H1 (cell line): ENCODE measurements around the gene WRAP73. TPM values are rescaled to one million over a fixed set of nuclear protein-coding genes. Genes with fewer than 3 reads are reported as not detected.

ENCODE experiments used
- CTCF ChIA-PET: fragments of 300-600 bp; sonication (Branson Sonifier 250); formaldehyde crosslinking; loops from one replicate; lab custom pipeline; 2021; ENCODE audit not compliant: partially characterized antibody; lab: Charles Lee
- POLR2A ChIA-PET: fragments of 300-600 bp; sonication (Branson Sonifier 250); formaldehyde crosslinking; loops from one replicate; lab custom pipeline; 2021; ENCODE audit warnings: inconsistent platforms; ENCODE audit not compliant: partially characterized antibody; lab: Charles Lee
- DNase-seq, 2 experiments: peaks; one replicate each; pipeline versions ENCODE4 v3.0.0 to v3.0.0-alpha.2; 2010 to 2022; ENCODE audit warnings: low spot score in 2 of 2, low read depth in 1 of 2, mixed read lengths in 1 of 2
- FAIRE-seq: peaks from 2 replicates; lab custom pipeline; 2011; peaks lifted over from hg19 to GRCh38; lab: Jason Lieb, UNC
- H2AFZ ChIP-seq: 2 replicates; pipeline ENCODE4 v1.8.1; 2012; ENCODE audit warnings: low read length, inconsistent platforms
- H2AK5ac ChIP-seq: 2 replicates; pipeline ENCODE4 v1.6.1; 2013; ENCODE audit warnings: low read depth, low read length
- H2BK120ac ChIP-seq: replicated peaks from 2 replicates; pipeline ENCODE3; 2013; ENCODE audit warnings: low read depth, low read length, inconsistent platforms
- H2BK12ac ChIP-seq: 2 replicates; pipeline ENCODE4 v1.6.1; 2013; ENCODE audit warnings: low read depth, low read length
- H2BK15ac ChIP-seq: 2 replicates; pipeline ENCODE4 v1.6.1; 2013; ENCODE audit warnings: low read length
- H2BK20ac ChIP-seq: 2 replicates; pipeline ENCODE4 v1.6.1; 2013; ENCODE audit warnings: low read length
- H2BK5ac ChIP-seq: 2 replicates; pipeline ENCODE4 v1.6.1; 2013; ENCODE audit warnings: low read depth, low read length
- H3K14ac ChIP-seq: 2 replicates; pipeline ENCODE4 v1.6.1; 2013; ENCODE audit warnings: inconsistent platforms; ENCODE audit not compliant: insufficient read length
- H3K18ac ChIP-seq: 2 replicates; pipeline ENCODE4 v1.6.1; 2013; ENCODE audit warnings: low read length; ENCODE audit errors: extremely low read depth
- H3K23ac ChIP-seq: 2 replicates; pipeline ENCODE4 v1.6.1; 2013; ENCODE audit warnings: inconsistent platforms; ENCODE audit not compliant: insufficient read length
- H3K23me2 ChIP-seq: 2 replicates; pipeline ENCODE4 v1.6.1; 2013; ENCODE audit warnings: low read depth, low read length
- H3K27ac ChIP-seq: 2 replicates; pipeline ENCODE4 v1.6.1; 2011; ENCODE audit warnings: low read depth, low read length, inconsistent platforms
- H3K27me3 ChIP-seq, 4 experiments: replicated peaks in 1 of 4; 1 replicate in 1 of 4; 2 replicates in 3 of 4; pipeline versions ENCODE4 v1.6.1 to v1.8.1; 2011 to 2013; ENCODE audit warnings: low read length in 3 of 4, mild to moderate bottlenecking in 3 of 4, inconsistent platforms in 2 of 4, mixed read lengths in 2 of 4, moderate library complexity in 1 of 4; ENCODE audit not compliant: control insufficient read depth in 3 of 4, insufficient read depth in 3 of 4; ENCODE audit errors: extremely low read depth in 1 of 4
- H3K36me3 ChIP-seq, 4 experiments: 2 replicates each; pipeline versions ENCODE4 v1.6.1 to v1.8.1; 2011 to 2013; ENCODE audit warnings: mild to moderate bottlenecking in 4 of 4, low read length in 3 of 4, moderate library complexity in 2 of 4, control low read depth in 1 of 4, inconsistent platforms in 1 of 4; ENCODE audit not compliant: insufficient read depth in 4 of 4, control insufficient read depth in 2 of 4
- H3K4ac ChIP-seq: replicated peaks from 2 replicates; pipeline ENCODE3; 2013; ENCODE audit warnings: low read length, low read depth, mixed read lengths, inconsistent platforms; ENCODE audit not compliant: insufficient read length
- H3K4me1 ChIP-seq, 4 experiments: replicated peaks in 1 of 4; 1 replicate in 1 of 4; 2 replicates in 3 of 4; pipeline versions ENCODE4 v1.6.1 to v1.8.1; 2011 to 2013; ENCODE audit warnings: low read length in 3 of 4, inconsistent platforms in 2 of 4, mixed read lengths in 1 of 4; ENCODE audit not compliant: insufficient read depth in 4 of 4, control insufficient read depth in 3 of 4
- H3K4me2 ChIP-seq, 2 experiments: 2 replicates each; pipeline versions ENCODE4 v1.6.1 to v1.8.1; 2011 to 2013; ENCODE audit warnings: low read depth in 2 of 2, low read length in 2 of 2, control low read depth in 1 of 2, inconsistent platforms in 1 of 2, mild to moderate bottlenecking in 1 of 2; ENCODE audit not compliant: insufficient read depth in 1 of 2
- H3K4me3 ChIP-seq, 4 experiments: fragments of 200-600, 300-600 bp in 1 of 4; sonication (generic), shearing (Covaris generic), sonication (Bioruptor Twin) in 1 of 4; 2 replicates each; pipeline versions ENCODE4 v1.5.1 to v1.8.1; 2011 to 2016; ENCODE audit warnings: low read length in 4 of 4, low read depth in 3 of 4, control low read depth in 2 of 4, inconsistent platforms in 2 of 4, mild to moderate bottlenecking in 2 of 4, mixed read lengths in 1 of 4, moderate library complexity in 1 of 4; ENCODE audit not compliant: insufficient read depth in 2 of 4; ENCODE audit errors: extremely low read depth in 1 of 4
- H3K56ac ChIP-seq: replicated peaks from 2 replicates; pipeline ENCODE3; 2013; ENCODE audit warnings: low read depth, mild to moderate bottlenecking, mixed read lengths, low read length, inconsistent platforms; ENCODE audit not compliant: insufficient read length
- H3K79me1 ChIP-seq: 2 replicates; pipeline ENCODE4 v1.6.1; 2013; ENCODE audit warnings: low read depth, low read length, control low read depth
- H3K79me2 ChIP-seq, 2 experiments: 2 replicates each; pipeline versions ENCODE4 v1.6.1 to v1.8.1; 2012 to 2013; ENCODE audit warnings: low read length in 2 of 2, mild to moderate bottlenecking in 2 of 2, inconsistent platforms in 1 of 2; ENCODE audit not compliant: insufficient read depth in 2 of 2, control insufficient read depth in 1 of 2
- H3K9ac ChIP-seq, 4 experiments: replicated peaks in 1 of 4; 1 replicate in 1 of 4; 2 replicates in 3 of 4; pipeline versions ENCODE4 v1.6.1 to v1.8.1; 2011 to 2013; ENCODE audit warnings: low read depth in 3 of 4, low read length in 3 of 4, control low read depth in 2 of 4, mild to moderate bottlenecking in 2 of 4, moderate library complexity in 2 of 4, inconsistent platforms in 1 of 4; ENCODE audit errors: extremely low read depth in 1 of 4
- H3K9me3 ChIP-seq, 2 experiments: 2 replicates each; pipeline versions ENCODE4 v1.6.1 to v1.8.1; 2012 to 2013; ENCODE audit warnings: mild to moderate bottlenecking in 2 of 2, moderate library complexity in 2 of 2, control low read depth in 1 of 2, inconsistent platforms in 1 of 2, low read depth in 1 of 2, low read length in 1 of 2, mixed read lengths in 1 of 2; ENCODE audit not compliant: insufficient read depth in 2 of 2
- H4K20me1 ChIP-seq, 2 experiments: replicated peaks in 1 of 2; 2 replicates each; pipeline versions ENCODE3 to v1.8.1; 2011 to 2013; ENCODE audit warnings: inconsistent platforms in 2 of 2, low read length in 2 of 2, mild to moderate bottlenecking in 1 of 2; ENCODE audit not compliant: insufficient read depth in 2 of 2, control insufficient read depth in 1 of 2
- H4K5ac ChIP-seq: 2 replicates; pipeline ENCODE4 v1.6.1; 2013; ENCODE audit warnings: low read length, low read depth, mixed read lengths, inconsistent platforms; ENCODE audit not compliant: insufficient read length
- H4K8ac ChIP-seq: 2 replicates; pipeline ENCODE4 v1.8.0; 2013; ENCODE audit warnings: mild to moderate bottlenecking, moderate library complexity, low read length, inconsistent platforms; ENCODE audit not compliant: insufficient read depth; ENCODE audit errors: extremely low read depth
- H4K91ac ChIP-seq: replicated peaks from 2 replicates; pipeline ENCODE3; 2013; ENCODE audit warnings: low read length, mixed read lengths, inconsistent platforms; ENCODE audit not compliant: insufficient read length
- BACH1 ChIP-seq: IDR thresholded peaks from 2 replicates; pipeline ENCODE4 v1.6.1; 2012; ENCODE audit warnings: low read length, improper control_type of control experiment
- BRCA1 ChIP-seq: IDR thresholded peaks from 2 replicates; pipeline ENCODE4 v1.6.1; 2012; ENCODE audit warnings: low read depth, low read length, improper control_type of control experiment
- E2F6 ChIP-seq: IDR thresholded peaks from 2 replicates; pipeline ENCODE4 v1.6.1; 2012; ENCODE audit warnings: inconsistent platforms
- GABPA ChIP-seq: IDR thresholded peaks from 2 replicates; pipeline ENCODE4 v1.6.1; 2011; ENCODE audit warnings: mild to moderate bottlenecking, low read length, moderate library complexity, borderline replicate concordance; ENCODE audit not compliant: insufficient read depth
- HDAC2 ChIP-seq, 2 experiments: fragments of 300-600 bp in 1 of 2; sonication (generic) in 1 of 2; IDR thresholded peaks; 2 replicates each; pipeline ENCODE4 v1.6.1; 2011 to 2012; ENCODE audit warnings: low read depth in 2 of 2, low read length in 2 of 2, mild to moderate bottlenecking in 2 of 2, moderate library complexity in 2 of 2, borderline replicate concordance in 1 of 2, inconsistent platforms in 1 of 2
- RAD21 ChIP-seq, 2 experiments: IDR thresholded peaks in 1 of 2; conservative IDR thresholded peaks in 1 of 2; 2 replicates each; pipeline ENCODE4 v1.6.1; 2011; ENCODE audit warnings: low read depth in 2 of 2, low read length in 2 of 2, improper control_type of control experiment in 1 of 2, inconsistent platforms in 1 of 2, mild to moderate bottlenecking in 1 of 2, moderate library complexity in 1 of 2
- RNF2 ChIP-seq: fragments of 200-900, 300-1000 bp; sonication (generic); IDR thresholded peaks from 2 replicates; pipeline ENCODE4 v1.7.1; 2016; ENCODE audit warnings: borderline replicate concordance, low read depth, mild to moderate bottlenecking, antibody characterized with exemption, low read length; ENCODE audit not compliant: poor library complexity, severe bottlenecking; ENCODE audit errors: missing control alignments
- RXRA ChIP-seq: IDR thresholded peaks from 2 replicates; pipeline ENCODE4 v1.6.1; 2011; ENCODE audit warnings: low read depth, mild to moderate bottlenecking, low read length, moderate library complexity; ENCODE audit not compliant: insufficient read depth
- SP1 ChIP-seq: IDR thresholded peaks from 2 replicates; pipeline ENCODE4 v1.6.1; 2011; ENCODE audit warnings: low read depth, low read length
- WGBS, 2 experiments: shearing (Covaris generic) in 1 of 2; methylation state at CpG; one replicate each; pipeline versions ENCODE4 v1.1.6 to v1.1.7; 2013 to 2015; ENCODE audit warnings: low lambda C conversion rate in 2 of 2, mixed read lengths in 2 of 2, inconsistent platforms in 1 of 2, low coverage in 1 of 2, missing lambda C conversion rate in 1 of 2; ENCODE audit not compliant: insufficient replicate concordance in 2 of 2, insufficient coverage in 1 of 2, insufficient read length in 1 of 2; ENCODE audit errors: extremely low coverage in 1 of 2, missing lambda C conversion rate in 1 of 2; 5-methylcytosine and 5-hydroxymethylcytosine counted together
- polyA plus RNA-seq, 7 experiments: library from polyadenylated mRNA; depleted of rRNA in 3 of 7; stranded (reverse) in 5 of 7; unstranded in 2 of 7; fragments of >200 nt in 5 of 7; fragments of 200-250 nt in 2 of 7; gene quantifications; 1 replicate in 5 of 7; 2 replicates in 1 of 7; 4 replicates in 1 of 7; pipeline versions ENCODE4 v1.2.1 to v1.2.3, GENCODE V29; 2011 to 2013; ENCODE audit warnings: missing spikeins in 2 of 7, mixed read lengths in 2 of 7
- total RNA-seq: library from RNA; stranded (reverse); fragmentation: NEBNext Ultra II Directional; extraction: Animal tissue kit (Norgen Biotek cat#: 25700); gene quantifications from 2 replicates; pipeline ENCODE4 v1.2.1, GENCODE V29; 2021

WRAP73 gene
- total and polyA plus RNA-seq, 2 of the 8 experiments (the other 6 are each of a cell fraction or from before 2014, with no cell fraction given): 30.3 to 50.7 TPM

DNA sequence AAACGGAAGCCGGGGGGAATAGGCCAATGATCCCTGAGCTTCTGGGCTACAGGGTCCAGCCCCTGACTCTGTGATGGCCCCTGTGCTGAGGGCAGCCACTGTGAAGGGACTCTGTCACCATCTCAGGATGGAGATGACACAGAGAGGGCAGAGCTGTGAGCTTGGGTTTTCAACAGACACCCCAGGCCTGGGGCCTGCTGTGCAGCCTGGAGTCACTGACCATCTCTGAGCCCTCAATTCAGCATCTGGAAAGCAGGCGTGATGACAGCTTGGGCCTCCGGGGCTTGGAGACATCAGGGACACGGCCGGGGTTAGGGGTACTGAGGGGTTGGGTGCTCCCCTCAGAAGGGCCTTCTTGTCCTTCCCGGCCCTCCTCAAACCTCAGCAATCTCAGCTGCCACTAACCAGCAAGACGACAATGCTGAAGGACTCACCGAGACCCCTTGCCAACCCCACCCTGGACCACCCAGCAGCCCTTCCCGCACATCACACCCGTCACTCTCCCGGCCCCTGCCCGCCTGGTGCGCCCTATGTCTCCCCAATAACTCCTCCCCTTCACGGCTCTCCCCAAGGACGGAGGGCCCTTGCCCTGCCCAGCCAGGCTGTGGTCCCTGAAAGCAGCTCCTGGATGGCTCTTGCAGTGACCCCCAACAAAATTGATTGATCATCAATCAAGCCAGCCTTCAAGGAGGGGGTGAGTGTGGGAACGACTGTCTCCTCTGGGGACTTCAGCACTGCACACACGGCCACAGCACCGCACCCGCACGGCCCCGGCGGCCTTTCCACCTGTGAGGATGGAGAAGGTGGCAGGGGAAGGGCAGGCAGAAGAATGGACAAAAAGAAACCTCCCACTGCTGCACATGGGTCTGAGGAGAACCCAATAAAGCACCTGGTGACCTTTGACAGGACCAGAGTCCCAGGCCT lies 42.9 kb downstream of the WRAP73 start:
- FAIRE-seq (no peak), DNase-seq (no peak)
- Histone ChIP-seq H3K4me2 (no peak overlapping the region), H2BK12ac (no peak overlapping the region), H3K56ac (no peak overlapping the region), H3K4me3 (no peak overlapping the region), H3K9me3 (no peaks in the 10 kb centered on the region; a peak in 1 of 4 replicates), H3K23ac (no peak overlapping the region), H3K18ac (no peak overlapping the region), H3K23me2 (peaks cover 19% of the 10 kb centered on the region; the same call in 1 of the 2 replicates), H4K20me1 (peaks cover 0 to 10% of the 10 kb centered on the region in 2 experiments), H2AFZ (no peak overlapping the region), H2BK5ac (no peak overlapping the region), H4K91ac (no peak overlapping the region), H2BK120ac (no peak overlapping the region), H3K36me3 (no peaks in the 10 kb centered on the region; a peak in 1 of 8 replicates), H3K9ac (no peak overlapping the region), H4K5ac (no peak overlapping the region), H2BK20ac (no peak overlapping the region), H3K27ac (no peak overlapping the region), H3K79me1 (peaks cover 2% of the 10 kb centered on the region), H3K4ac (no peak overlapping the region), H2BK15ac (no peak overlapping the region), H2AK5ac (no peak overlapping the region), H3K4me1 (peaks cover 0 to 19% (median 11%) of the 10 kb centered on the region in 4 experiments; a peak in 6 of 7 replicates), H3K14ac (no peak overlapping the region), H3K27me3 (peaks cover 2 to 4% (median 3%) of the 10 kb centered on the region in 4 experiments; a peak in 5 of 7 replicates), H4K8ac (peak overlapping the region; percentile 45; the same call in 1 of the 2 replicates), H3K79me2 (peaks cover 0 to 14% of the 10 kb centered on the region in 2 experiments; a peak in 3 of 4 replicates)
- CTCF ChIA-PET: interaction anchor here (0.8 to 6.4 kb wide), 12 partner anchors 8 to 154 kb away, joined by 3 to 84 read pairs (median 5); no protein-coding TSS in a partner anchor
- WGBS, 2 experiments: 85% methylated on average over 23 of the region's 23 CpGs; no CpG with 5 or more reads in 1 of the 2 experiments
- POLR2A ChIA-PET: interaction anchor here (1.9 kb wide), 1 partner anchor 9 kb away, joined by 8 read pairs; no protein-coding TSS in a partner anchor
- TF ChIP-seq GABPA (no peak), E2F6 (no peak), BRCA1 (no peak), RXRA (no peak), RNF2 (no peak), SP1 (no peak), RAD21 (IDR thresholded peaks at IDR 0.05 in 1 of 2, conservative IDR thresholded peaks at IDR 0.05 in 1 of 2; ENCODE audit: low read depth in 2 of 2, low read length in 2 of 2) (no peak), HDAC2 (IDR thresholded peaks at IDR 0.05; ENCODE audit: borderline replicate concordance in 1 of 2, low read depth in 2 of 2, low read length in 2 of 2) (no peak), BACH1 (no peak)
